HG02870 (cell line): ENCODE data around the gene NXPH3.
"Not testable (repeated sequence)": the region's sequence is repeated elsewhere in the genome, so short reads cannot be mapped to it uniquely, and the experiment has no call there.

Source experiments
- ATAC-seq: cut with Tn5 transposase; IDR thresholded peaks from one replicate; pipeline ENCODE4 v1.9.1; 2021; ENCODE audit warnings: mild to moderate bottlenecking, moderate library complexity; ENCODE audit not compliant: unreplicated experiment

NXPH3 gene

DNA sequence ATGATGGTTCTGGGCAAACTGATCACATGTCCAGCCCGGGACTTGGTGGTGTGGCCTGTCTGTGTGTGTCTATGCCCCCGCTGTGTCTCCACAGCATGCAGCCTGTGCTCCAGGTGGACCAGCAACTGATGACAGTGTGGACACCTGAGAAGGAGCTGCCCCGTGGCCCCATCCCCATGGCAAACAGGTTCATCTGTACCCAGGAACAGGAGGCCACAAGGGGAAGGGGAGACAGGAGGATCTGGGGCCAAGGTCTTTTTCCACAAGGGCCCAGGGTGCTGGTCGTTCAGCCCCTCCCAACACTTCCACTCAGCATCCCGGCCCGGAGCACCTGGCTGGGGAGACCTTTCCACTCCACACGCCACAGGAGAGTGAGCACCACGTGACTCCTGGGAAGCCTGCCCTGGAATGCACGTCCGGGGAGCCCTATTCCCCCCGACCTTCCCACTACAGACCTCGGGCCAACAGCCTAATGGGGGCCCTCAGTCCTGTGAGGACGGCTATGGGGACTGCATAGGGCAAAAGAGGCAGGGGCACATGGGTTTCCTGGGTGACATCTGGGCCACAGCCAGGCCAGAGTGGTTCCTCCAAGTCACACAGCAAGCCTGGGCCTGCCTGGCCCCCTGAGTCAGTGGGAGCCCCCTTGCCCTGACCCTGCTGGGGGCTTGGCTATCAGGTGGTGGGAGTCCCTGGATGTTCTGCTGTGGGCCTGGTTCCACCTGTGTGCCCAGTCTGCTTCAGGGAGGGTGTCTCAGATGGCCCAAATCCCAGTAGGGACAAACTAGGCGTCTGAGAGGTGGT, 20.8 kb upstream of the NXPH3 start:
- ATAC-seq = no peak

DNA sequence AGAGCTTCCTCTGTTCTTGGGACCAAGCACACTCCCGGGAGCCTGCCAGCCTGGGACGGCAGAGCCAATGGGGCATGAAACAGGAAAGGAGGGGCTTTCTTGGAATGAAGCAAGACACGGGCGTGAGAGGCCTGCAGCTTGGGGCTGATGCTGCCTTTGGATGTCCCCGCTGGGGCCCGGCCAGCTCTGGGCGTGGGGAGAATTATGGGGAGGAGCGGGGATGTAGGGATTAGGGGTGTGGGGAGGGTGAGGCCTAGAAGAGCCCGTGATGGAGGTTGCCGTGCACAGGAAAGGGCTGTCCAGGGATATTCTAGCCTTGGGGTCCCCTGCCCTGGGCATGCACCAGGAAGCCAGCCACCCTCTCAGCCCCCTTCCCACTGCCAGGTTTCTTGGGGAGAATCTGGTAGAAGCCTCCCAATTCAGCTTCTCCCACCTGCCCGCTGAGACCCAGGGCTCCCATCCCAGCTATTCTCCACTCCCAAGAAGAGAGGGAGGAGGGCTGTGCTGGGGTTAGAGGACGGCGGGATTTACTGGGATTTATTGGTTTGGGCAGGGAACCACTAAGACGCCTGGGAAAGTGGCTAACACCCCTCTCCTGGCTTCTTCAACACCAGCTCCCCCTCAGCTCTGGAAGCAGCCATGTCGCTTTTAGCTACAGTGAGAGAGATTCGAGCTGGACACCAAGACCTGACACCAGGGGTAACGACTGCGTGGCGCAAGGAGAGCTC, 20.0 kb upstream of the NXPH3 start:
- no peak for ATAC-seq

DNA sequence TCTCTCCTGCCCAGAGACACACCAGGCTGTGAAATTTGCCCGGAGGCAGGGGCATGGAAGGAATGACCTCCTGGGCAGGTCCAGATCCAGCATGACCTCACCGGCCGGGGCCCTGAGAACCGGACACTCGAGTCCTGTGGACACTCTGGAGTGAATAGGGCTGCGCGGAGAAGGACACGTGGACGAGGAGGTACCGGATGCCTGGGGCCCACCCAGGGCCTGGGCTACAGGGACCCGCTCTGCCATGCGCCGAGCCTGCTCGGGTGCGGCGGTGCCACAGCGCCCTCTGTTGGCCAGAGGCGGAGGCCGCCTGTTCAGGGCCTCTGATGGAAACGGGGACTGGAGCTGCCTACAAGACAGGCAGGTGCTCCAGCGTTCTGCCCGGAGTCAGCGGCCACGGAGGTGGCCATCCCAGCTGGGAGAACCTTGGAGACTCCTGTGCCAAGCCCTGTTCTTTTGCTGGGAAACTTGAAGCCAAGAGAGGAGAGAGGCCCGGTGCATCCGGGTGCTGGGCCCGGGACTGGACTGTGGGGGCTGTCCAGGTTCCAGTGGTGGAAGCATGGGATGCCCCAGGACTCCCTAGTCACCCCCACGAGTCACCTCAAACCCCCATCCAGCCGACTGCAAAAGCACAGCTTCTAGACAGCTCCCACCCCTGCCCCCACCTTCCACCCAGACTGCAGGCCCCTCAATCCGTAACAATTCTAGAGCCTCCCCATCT, 19.3 kb upstream of the NXPH3 start:
- ATAC-seq = no peak

DNA sequence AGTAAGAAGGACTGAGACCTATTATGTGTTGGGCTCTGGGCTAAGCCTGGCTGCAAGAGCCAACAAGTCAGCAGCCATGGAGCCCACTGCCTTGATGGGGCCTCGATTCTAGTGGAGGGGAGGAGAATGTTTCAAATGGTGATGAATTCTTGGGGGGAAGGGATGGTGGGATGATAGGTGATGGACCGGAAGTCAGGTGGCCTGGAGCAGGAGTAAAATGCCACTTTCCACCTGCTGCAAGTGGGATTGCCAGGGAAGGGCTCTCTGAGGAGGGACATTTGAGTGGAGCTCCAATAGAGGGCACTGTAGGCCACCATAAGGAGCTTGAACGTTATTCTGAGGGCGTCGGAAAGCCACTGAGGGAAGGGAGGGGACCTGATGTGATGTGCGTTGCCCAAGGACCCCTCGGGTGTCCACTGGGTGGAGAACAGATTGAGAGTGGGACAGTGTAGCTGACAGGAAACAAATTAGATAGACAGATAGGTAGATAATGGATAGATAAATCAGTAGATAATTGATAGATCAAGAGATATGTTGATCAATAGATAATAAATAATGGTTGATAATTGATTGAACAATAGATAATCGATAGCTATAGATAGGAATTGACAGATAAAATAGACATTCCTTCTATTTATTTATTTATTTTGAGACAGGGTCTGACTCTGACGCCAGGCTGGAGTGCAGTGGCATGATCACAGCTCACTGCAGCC, 18.2 kb upstream of the NXPH3 start:
- no peak for ATAC-seq

DNA sequence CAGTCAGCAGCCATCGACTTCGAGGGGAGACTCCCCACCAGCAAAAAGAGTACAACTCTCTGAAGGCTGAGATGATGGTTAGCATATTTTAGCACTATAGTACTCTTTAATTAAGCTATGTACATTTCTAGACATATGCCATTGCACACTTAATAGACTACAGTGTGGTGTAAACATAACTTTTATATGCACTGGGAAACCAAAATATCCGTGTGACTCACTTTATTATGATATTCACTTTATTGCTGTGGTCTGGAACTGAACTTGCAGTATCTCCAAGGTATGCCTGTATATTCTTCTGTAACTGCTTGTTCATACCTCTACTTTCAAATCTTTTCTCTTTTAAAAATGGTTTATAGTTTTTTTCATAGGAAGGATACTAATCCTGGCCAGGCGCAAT, 11.0 kb upstream of the NXPH3 start:
- no peak for ATAC-seq

DNA sequence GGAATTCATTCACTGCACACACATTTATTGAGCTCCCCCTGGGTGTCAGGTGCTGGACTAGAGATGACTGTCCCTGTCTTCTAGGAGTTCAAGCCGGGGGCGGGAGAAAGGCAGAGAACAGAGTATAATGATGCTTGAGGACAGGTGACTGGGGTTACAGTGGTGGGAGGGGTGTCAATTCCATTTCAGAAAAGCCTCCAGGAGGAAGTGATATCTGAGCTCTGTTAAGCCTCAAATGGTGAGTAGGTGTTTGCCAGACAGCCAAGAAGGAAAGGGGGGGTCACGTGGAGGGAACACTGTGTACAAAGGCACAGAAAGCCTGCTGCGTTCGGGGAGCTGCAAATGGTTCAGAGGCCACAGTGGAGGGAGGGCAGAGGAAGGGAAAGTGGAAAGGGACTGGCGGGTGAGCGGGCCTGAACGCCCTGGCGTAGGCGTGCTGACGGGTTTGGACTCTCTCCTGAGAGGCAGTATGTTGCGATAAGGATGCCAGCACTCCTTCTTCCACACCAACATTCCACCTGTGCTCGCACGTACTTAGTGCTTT, 9.7 kb upstream of the NXPH3 start:
- ATAC-seq = no peak

DNA sequence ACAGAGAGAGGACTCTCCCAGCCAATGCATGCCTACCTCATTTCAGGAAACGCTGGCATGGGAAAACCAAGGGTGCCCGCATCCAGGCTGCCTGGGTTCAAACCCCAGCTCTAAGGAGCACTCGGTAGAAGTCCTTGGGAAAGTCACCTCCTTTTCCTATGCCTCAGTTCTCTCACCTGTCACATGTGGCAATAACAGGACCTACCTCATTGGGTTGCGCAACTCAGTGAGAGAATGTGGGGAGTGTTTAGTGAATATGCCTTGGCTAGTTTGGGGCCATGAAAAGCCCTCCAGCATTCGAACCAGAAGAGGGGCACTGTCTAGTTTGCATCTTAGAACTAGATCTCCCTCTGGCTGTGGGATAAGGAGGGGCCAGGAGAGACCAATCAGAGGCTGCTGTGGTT, 9.0 kb upstream of the NXPH3 start:
- ATAC-seq = no peak

DNA sequence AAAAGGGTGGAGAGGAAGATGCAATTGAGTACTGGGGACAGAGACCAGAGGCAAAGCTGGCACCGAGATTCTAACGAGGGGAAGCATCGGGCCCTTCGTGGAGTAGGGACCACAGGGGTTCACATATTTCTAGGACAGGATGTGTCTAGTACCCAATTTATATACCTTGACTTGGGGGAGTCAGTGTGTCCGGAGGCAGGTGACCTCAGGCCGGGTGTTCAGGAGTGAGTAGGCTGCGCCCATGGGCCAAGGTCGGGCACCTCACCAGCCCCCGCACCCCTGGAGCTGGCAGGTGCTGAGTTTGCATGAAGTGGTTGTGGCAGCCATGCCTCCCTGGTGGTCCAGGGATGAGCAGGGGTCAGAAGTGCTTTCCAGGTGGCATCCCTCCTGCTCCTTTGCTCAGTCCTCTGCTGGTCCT, 8.6 kb upstream of the NXPH3 start:
- ATAC-seq = no peak

DNA sequence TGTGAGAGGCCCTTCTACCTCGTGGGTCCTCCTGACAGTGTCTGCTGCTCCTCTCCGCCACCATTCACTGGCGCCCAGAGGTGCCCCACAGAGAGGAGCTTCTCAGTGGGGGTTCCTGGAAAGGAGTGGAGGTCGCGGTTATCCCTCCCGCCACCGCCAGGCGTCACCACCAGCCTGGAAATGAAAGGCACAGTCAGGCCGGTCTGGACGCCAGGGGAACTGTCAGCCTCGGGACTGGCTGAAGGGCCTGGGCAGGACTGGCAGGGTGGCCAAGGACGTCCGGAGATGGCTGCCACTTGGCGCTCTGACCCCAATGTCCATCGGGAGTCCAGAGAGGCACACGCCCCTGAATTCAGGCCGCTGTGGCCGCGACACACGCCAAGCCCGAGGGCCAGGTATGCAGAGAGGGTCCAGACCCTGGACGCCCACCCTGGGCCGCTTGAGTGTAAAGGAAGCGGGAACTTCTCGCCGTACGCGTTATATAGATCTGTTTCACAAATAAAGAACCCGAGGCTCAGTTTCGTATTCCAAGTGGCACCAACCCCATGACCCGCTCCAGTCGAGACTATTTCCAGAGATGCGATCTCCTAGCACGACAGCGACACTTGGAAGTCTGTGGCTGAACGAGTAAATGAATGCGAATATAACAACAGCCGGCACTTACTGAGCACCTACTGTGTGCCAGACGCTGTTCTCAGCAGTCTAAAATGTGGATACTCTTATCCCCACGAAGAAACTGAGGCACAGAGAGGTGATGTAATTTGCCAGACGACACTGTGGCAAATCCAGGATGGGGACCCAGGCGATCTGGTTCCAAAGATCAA, 7.6 kb upstream of the NXPH3 start:
- no peak for ATAC-seq

DNA sequence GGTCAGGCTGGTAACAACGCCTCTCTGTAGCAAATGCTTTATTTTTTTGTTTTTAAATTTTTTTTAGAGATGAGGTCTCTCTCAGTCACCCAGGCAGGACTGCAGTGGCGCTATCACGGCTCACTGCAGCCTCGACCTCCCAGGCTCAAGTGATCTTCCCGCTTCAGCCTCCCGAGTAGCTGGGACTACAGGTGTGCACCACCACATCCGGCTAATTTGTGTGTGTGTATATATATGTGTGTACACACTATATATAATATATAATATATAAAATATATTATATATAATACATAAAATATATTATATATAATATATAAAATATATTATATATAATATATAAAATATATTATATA, 7.0 kb upstream of the NXPH3 start:
- not testable (repeated sequence) for ATAC-seq

DNA sequence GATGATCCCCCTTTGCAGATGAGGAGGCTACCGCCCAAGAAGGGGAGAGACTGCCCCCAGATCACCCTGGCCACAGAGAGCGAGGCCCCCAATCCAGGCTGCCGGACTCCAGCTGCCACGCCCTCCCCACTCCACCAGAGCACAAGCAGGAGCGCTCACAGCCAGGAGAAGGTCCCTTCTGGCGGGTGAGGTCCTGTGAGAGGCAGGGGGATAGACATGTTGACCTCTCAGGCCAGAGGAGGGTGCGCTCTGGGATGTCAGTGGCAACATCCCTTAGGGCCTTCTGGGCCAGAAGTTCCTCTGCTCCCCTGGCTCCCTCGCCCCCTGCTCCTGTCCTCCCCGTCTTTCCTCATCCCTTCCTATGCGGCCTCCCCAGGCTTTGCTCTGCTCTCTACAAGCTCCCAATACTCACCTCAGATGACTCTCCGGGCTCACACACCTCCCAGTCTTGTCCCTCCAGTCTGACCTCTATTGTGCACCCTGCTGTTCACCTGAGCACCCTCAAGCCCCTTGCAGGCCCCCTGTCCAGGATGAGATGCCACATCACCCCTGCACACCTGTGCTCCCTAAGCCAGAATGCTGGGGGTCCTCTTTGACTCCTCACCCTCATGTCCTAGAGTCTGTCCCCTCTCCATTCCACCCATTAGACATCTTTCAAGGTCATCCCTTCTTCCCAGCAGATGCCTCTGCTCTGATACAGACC, 5.0 kb upstream of the NXPH3 start:
- no peak for ATAC-seq

DNA sequence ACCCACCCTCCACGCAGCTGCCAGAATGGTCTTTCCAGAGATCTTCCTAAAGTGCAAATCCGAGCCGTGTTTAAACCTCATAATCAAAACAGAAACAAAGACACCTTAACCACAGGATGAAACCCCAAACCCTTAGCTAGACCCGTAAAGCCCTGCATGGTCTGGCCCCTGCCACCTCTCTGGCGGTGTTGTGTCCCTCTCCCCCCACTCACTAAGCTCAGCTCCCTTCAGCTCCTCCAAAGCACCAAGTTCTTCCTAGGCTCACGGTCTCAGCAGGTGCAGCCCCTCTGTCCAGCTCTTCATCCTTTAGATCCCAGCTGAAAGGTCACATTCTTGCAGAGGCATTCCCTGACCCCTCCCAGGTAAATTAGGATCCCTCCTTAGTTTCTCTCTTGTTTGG, 4.4 kb upstream of the NXPH3 start:
- no peak for ATAC-seq

DNA sequence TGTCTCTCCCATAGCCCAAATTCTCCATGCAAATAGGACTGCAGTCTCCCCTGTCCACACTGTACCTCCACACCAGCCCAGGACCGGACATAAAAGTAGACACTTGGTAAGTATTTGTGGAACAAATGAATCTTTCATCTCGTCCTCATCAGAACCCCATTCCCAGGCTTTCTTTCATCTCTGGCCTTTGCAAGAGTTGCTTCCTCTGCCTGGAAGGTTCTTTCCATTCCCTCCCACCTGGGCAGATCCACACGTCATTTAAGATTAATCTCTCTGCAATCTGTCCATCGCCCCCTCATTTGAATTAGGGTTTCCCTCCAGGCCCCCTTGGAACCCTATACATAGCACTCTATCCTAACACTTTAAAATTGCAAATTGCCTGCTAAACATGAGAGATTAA, 3.9 kb upstream of the NXPH3 start:
- ATAC-seq = no peak

DNA sequence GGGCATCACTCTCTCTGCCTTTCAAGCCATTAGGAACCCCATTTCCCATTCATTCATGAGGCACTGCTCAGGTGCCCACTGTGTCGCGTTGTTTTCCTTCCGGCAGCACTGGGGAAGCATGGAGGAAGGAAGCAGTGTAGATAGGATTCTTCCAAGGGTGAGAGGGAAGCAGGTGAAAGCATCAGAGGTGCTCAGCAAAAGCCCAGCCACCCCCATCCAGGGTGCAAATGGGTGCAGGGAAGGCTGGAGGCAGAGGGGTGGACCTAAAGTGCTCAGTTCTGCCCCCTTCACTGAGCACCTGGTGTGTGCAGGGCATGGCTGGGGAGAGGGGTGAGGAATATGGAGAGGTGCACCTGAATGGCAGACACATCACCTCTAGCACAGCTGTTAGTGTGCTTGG, 3.4 kb upstream of the NXPH3 start:
- ATAC-seq = no peak

DNA sequence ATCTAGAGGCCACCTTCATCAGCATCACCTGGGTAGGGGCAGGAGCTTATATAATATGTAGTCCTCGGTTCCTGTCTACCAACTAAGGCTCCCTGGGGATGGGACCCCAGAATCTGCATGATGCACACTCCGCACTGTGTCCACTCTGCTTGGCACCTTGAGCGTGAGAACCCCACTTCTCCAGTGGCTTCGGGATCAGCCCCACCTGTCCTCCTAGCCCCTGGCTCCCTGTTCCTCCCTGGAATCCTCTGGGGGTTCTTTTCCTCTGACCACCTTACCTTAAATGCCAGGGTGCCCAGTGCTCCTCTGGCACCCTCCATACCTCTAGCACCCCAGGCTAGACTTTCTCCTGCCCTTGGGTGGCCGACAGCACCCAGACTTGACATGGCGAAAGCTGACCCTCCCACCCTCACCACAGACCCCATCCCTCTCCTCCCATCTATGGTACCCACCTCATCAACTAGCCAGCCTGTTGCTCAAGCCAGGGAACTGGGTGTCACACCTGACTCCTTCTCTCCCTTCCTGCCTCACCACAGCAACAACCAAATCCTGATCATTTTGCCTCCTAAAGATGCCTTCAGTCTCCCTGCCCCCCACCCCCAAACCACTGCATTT, 2.8 kb upstream of the NXPH3 start:
- ATAC-seq = no peak

DNA sequence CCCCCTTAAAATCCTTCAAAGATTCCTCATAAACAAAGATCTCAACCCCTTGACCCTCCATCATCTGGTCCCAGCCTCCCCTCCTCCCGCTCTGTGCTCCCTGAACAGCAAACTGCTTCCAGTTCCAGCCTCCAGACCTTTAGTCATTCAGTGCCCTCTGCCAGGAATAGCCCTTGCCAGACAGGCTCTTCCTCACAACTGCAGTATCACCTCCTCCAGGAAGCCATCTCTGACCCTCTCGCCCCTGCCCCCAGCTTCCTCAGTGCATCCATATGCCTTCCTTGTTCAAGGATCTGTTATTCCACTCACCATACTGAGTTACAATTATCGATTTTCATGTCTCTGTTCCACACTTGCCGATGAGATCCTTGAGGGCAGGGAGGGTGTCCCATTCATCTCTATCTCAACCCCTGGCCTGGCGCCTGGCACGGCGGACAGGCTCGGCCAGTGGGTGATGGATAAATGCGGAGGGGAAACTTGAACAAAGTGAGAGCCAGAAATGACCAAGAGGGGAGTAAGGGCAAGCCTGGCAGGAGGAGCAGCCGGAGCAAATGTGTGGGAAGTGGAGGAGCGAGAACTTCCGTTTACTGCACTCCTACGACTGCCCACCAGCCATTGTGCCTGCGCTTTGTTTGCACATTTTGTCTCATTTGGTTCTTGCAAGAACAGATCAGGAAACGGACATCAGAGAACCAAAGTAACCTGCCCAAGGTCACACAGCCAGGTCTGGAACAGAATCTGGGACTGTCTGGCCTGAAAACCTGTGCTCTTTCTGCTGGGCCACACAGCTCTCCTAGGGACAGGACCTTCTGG, 2.0 kb upstream of the NXPH3 start:
- no peak for ATAC-seq

DNA sequence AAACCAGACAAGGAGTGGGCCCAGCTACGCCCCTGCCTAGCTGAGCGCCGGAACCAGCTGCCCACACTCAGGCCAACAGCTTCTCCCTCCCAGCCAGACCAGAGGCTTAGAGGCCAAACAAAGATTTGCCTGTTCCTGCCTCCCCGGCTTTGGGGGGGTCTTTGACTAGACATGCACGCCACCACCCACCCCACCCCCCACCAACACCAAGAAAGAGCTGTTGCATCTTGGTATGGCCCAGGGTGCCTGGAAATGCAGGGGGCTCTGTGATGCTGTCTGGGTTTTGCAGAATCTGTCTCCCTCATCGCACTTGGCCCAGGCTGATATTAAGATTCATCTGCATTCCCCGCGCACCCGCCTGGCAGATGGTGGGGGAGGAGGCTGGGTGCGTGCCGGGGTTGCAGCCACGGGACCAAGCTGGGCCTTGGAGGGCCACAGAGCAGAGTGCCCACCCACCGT, 1.3 kb upstream of the NXPH3 start:
- no peak for ATAC-seq
